ENCODE measurements around the gene CDC42SE2. TPM values are rescaled to one million over a fixed set of nuclear protein-coding genes. Genes with fewer than 3 reads are reported as not detected.
A peak's percentile ranks its signal among the peaks of the same experiment; 100 is the strongest.

The CDC42SE2 gene
- total RNA-seq, 4 donors from 2014 or later, result 25.2 to 38.7 (median 30.1) TPM

GRCh38 chr5:131430794-131431193 is 166.9 kb downstream of the CDC42SE2 start:
- H3K36me3 ChIP-seq, result peaks cover 4 to 77% of the 10 kb centered on the region in 2 donors
- ATAC-seq, result no peak
- H3K4me1 ChIP-seq, result peaks cover 0 to 19% (median 6%) of the 10 kb centered on the region in 3 donors
- H3K27ac ChIP-seq, result peak overlapping the region in 1 of 4 donors; percentile 5
- TF ChIP-seq POLR2A (IDR thresholded peaks at IDR 0.05), result no peak
- no peak for TF ChIP-seq POLR2AphosphoS5 (IDR thresholded peaks at IDR 0.05)
- TF ChIP-seq CTCF (IDR thresholded peaks at IDR 0.05), result no peak
- no peak for TF ChIP-seq EP300 (IDR thresholded peaks at IDR 0.05)
- no peaks in the 10 kb centered on the region for H3K27me3 ChIP-seq
- no peaks in the 10 kb centered on the region for H3K9me3 ChIP-seq
- 40 to 56% methylated on average over 1 of the region's 1 CpG for WGBS, 2 donors (ENCODE audit: low coverage in 1 of 2)
- no peak overlapping the region for H3K4me3 ChIP-seq

- peaks cover 4 to 67% of the 10 kb centered on the region in 2 donors for H3K36me3 ChIP-seq
- 92 to 94% methylated on average over 2 of the region's 2 CpGs for WGBS, 2 donors (ENCODE audit: low coverage in 1 of 2)
Measured at GRCh38 chr5:131431794-131432193, 167.9 kb downstream of the CDC42SE2 start.

GRCh38 chr5:131433109-131433508 is 169.3 kb downstream of the CDC42SE2 start:
- Histone ChIP-seq H3K27me3 (no peaks in the 10 kb centered on the region), H3K4me1 (peaks cover 0 to 41% (median 8%) of the 10 kb centered on the region in 3 donors), H3K4me3 (no peak overlapping the region), H3K27ac (no peak overlapping the region), H3K9me3 (no peaks in the 10 kb centered on the region), H3K36me3 (peaks cover 4 to 67% of the 10 kb centered on the region in 2 donors)
- no peak for ATAC-seq
- no CpG with 5 or more reads among the region's 1 CpG for WGBS, 2 donors (ENCODE audit: low coverage in 1 of 2)
- TF ChIP-seq EP300 (IDR thresholded peaks at IDR 0.05), result no peak
- no peak for TF ChIP-seq POLR2AphosphoS5 (IDR thresholded peaks at IDR 0.05)
- TF ChIP-seq CTCF (IDR thresholded peaks at IDR 0.05), result no peak
- TF ChIP-seq POLR2A (IDR thresholded peaks at IDR 0.05), result no peak

More at GRCh38 chr5:131431794-131432193, 167.9 kb downstream of the CDC42SE2 start:
- peaks cover 0 to 28% (median 8%) of the 10 kb centered on the region in 3 donors for H3K4me1 ChIP-seq
- H3K9me3 ChIP-seq, result no peaks in the 10 kb centered on the region
- no peak for ATAC-seq
- no peaks in the 10 kb centered on the region for H3K27me3 ChIP-seq
- no peak overlapping the region for H3K27ac ChIP-seq
- H3K4me3 ChIP-seq, result no peak overlapping the region
- TF ChIP-seq EP300 (IDR thresholded peaks at IDR 0.05) (no peak), POLR2AphosphoS5 (IDR thresholded peaks at IDR 0.05) (no peak), CTCF (IDR thresholded peaks at IDR 0.05) (no peak), POLR2A (IDR thresholded peaks at IDR 0.05) (no peak)

- H3K27me3 ChIP-seq, result no peaks in the 10 kb centered on the region
- ATAC-seq, result peak; percentile 79
- TF ChIP-seq POLR2A (IDR thresholded peaks at IDR 0.05), result no peak
- no peak for TF ChIP-seq POLR2AphosphoS5 (IDR thresholded peaks at IDR 0.05)
- no peak for TF ChIP-seq EP300 (IDR thresholded peaks at IDR 0.05)
- TF ChIP-seq CTCF (IDR thresholded peaks at IDR 0.05), result no peak
- H3K4me1 ChIP-seq, result peaks cover 0 to 37% (median 8%) of the 10 kb centered on the region in 3 donors
- no peaks in the 10 kb centered on the region for H3K9me3 ChIP-seq
- peaks cover 0 to 68% of the 10 kb centered on the region in 2 donors for H3K36me3 ChIP-seq
- H3K4me3 ChIP-seq, result no peak overlapping the region
- peak overlapping the region; percentile 29 to 58 (median 54) for H3K27ac ChIP-seq
- WGBS, 2 donors (ENCODE audit: low coverage in 1 of 2), result 25 to 42% methylated on average over 2 of the region's 2 CpGs
Measured at GRCh38 chr5:131436081-131436480, 172.2 kb downstream of the CDC42SE2 start.

- WGBS, 2 donors (ENCODE audit: low coverage in 1 of 2), result 76 to 79% methylated on average over 2 of the region's 2 CpGs
- no peak overlapping the region for H3K27ac ChIP-seq
- TF ChIP-seq POLR2AphosphoS5 (IDR thresholded peaks at IDR 0.05) (no peak), EP300 (IDR thresholded peaks at IDR 0.05) (no peak), CTCF (IDR thresholded peaks at IDR 0.05) (no peak), POLR2A (IDR thresholded peaks at IDR 0.05) (no peak)
- peaks cover 0 to 89% of the 10 kb centered on the region in 2 donors for H3K36me3 ChIP-seq
- no peak overlapping the region for H3K4me3 ChIP-seq
- no peaks in the 10 kb centered on the region for H3K27me3 ChIP-seq
- H3K4me1 ChIP-seq, result peaks cover 0 to 20% (median 2%) of the 10 kb centered on the region in 3 donors
- no peaks in the 10 kb centered on the region for H3K9me3 ChIP-seq
- ATAC-seq, result no peak
Measured at GRCh38 chr5:131441184-131441583, 177.3 kb downstream of the CDC42SE2 start.
